Keratinocyte (primary cell): Measurements from ENCODE around the gene DENND6B.

Experiments
- EZH2 ChIP-seq: IDR thresholded peaks from one replicate; pipeline ENCODE4 v1.6.1; 2012; ENCODE audit warnings: inconsistent platforms, mild to moderate bottlenecking, low read length, moderate library complexity
- TF ChIP-seq, protein P1 (sequence below), 3 experiments: IDR thresholded peaks in 1 of 3; conservative IDR thresholded peaks in 1 of 3; optimal IDR thresholded peaks in 1 of 3; 2 replicates in 2 of 3; 3 replicates in 1 of 3; pipeline versions ENCODE3 to v1.5.1; 2011; ENCODE audit warnings: low read length in 3 of 3, mild to moderate bottlenecking in 3 of 3, moderate library complexity in 2 of 3, control low read depth in 1 of 3, inconsistent platforms in 1 of 3; ENCODE audit not compliant: insufficient read depth in 2 of 3; ENCODE audit errors: extremely low read depth in 1 of 3

DNA sequence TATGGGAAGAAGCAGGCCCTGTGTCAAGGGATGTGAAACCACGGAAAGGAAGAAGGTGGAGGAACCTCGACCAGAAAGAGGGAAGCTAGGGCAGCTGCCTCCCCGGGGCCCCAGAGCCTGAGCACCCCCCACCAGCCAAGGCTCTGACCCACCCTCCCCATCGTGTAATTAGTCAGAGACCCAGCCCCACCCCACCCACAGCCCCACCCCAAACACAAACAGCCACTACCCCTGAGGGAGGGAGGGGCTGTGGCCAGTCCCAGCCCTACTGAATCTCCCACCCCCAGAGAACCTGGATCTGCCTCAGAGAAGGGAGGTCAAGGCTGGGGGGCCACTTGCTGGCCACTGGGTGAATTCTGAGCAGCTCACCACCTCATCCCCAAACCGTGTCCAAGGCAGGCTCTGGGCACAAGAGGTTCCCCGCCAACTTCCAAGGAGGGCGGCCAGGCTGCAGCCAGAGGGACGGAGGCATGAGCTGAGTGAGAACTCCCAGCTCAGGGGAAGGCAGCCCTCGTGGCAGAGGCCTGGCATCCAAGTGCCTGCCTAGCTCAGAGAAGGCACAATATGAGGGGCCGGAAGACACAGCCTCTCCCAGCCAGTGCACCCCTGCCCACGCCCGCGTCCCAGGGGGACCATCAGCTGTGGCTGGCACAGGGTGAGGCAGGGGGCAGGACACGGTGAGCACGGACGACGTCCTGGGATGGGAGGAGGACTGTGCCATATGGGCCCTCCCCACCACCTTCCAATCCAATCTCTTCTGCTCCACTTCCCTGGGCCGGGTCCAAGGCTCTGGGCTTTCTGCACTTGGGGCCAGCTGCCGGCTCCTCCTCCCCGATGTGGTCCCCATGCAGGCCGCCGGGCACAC is 22.1 kb downstream of the DENND6B start:
- TF ChIP-seq, protein P1, sequence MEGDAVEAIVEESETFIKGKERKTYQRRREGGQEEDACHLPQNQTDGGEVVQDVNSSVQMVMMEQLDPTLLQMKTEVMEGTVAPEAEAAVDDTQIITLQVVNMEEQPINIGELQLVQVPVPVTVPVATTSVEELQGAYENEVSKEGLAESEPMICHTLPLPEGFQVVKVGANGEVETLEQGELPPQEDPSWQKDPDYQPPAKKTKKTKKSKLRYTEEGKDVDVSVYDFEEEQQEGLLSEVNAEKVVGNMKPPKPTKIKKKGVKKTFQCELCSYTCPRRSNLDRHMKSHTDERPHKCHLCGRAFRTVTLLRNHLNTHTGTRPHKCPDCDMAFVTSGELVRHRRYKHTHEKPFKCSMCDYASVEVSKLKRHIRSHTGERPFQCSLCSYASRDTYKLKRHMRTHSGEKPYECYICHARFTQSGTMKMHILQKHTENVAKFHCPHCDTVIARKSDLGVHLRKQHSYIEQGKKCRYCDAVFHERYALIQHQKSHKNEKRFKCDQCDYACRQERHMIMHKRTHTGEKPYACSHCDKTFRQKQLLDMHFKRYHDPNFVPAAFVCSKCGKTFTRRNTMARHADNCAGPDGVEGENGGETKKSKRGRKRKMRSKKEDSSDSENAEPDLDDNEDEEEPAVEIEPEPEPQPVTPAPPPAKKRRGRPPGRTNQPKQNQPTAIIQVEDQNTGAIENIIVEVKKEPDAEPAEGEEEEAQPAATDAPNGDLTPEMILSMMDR (optimal IDR thresholded peaks at IDR 0.05 in 1 of 3, IDR thresholded peaks at IDR 0.05 in 1 of 3, conservative IDR thresholded peaks at IDR 0.05 in 1 of 3; ENCODE audit: extremely low read depth in 1 of 3, insufficient read depth in 2 of 3, low read length in 3 of 3) = no peak
- TF ChIP-seq EZH2 = no peak
